ENCODE results near the gene ADD1. TPM values are rescaled to one million over a fixed set of nuclear protein-coding genes. Genes with fewer than 3 reads are reported as not detected.

ADD1 gene
- total RNA-seq, 1 donor from 2014 or later: 276 TPM

- H3K27ac Mint-ChIP-seq (ENCODE audit: unreplicated experiment): no peak overlapping the region
- H3K36me3 Mint-ChIP-seq (ENCODE audit: unreplicated experiment): no peaks in the 10 kb centered on the region
- TF ChIP-seq CTCF (IDR thresholded peaks at IDR 0.05; ENCODE audit: partially characterized antibody, unreplicated experiment): no peak
- no peak overlapping the region for H3K4me3 Mint-ChIP-seq (ENCODE audit: unreplicated experiment)
- H3K27me3 Mint-ChIP-seq (ENCODE audit: unreplicated experiment): peaks cover 2% of the 10 kb centered on the region
- no peaks in the 10 kb centered on the region for H3K9me3 Mint-ChIP-seq (ENCODE audit: unreplicated experiment)
- peak; percentile 32 for DNase-seq
- H3K4me1 Mint-ChIP-seq (ENCODE audit: low read depth, unreplicated experiment): no peaks in the 10 kb centered on the region
These were observed 43.5 kb upstream of the ADD1 start for GRCh38 chr4:2799971-2800690.

GRCh38 chr4:2800691-2801596, 42.7 kb upstream of the ADD1 start:
- no peak for TF ChIP-seq CTCF (IDR thresholded peaks at IDR 0.05; ENCODE audit: partially characterized antibody, unreplicated experiment)
- H3K27me3 Mint-ChIP-seq (ENCODE audit: unreplicated experiment): peaks cover 2% of the 10 kb centered on the region
- H3K4me3 Mint-ChIP-seq (ENCODE audit: unreplicated experiment): no peak overlapping the region
- H3K36me3 Mint-ChIP-seq (ENCODE audit: unreplicated experiment): no peaks in the 10 kb centered on the region
- no peak overlapping the region for H3K27ac Mint-ChIP-seq (ENCODE audit: unreplicated experiment)
- H3K4me1 Mint-ChIP-seq (ENCODE audit: low read depth, unreplicated experiment): no peaks in the 10 kb centered on the region
- no peaks in the 10 kb centered on the region for H3K9me3 Mint-ChIP-seq (ENCODE audit: unreplicated experiment)
- peak; percentile 46 for DNase-seq

- DNase-seq: no peak
- no peak for TF ChIP-seq CTCF (IDR thresholded peaks at IDR 0.05; ENCODE audit: partially characterized antibody, unreplicated experiment)
- Mint-ChIP-seq H3K9me3 (ENCODE audit: unreplicated experiment) (peaks cover 6% of the 10 kb centered on the region), H3K4me1 (ENCODE audit: low read depth, unreplicated experiment) (peaks cover 5% of the 10 kb centered on the region), H3K27ac (ENCODE audit: unreplicated experiment) (no peak overlapping the region), H3K4me3 (ENCODE audit: unreplicated experiment) (no peak overlapping the region), H3K27me3 (ENCODE audit: unreplicated experiment) (peaks cover 3% of the 10 kb centered on the region), H3K36me3 (ENCODE audit: unreplicated experiment) (no peaks in the 10 kb centered on the region)
These were observed 40.8 kb upstream of the ADD1 start for GRCh38 chr4:2802618-2803531.

- H3K27me3 Mint-ChIP-seq (ENCODE audit: unreplicated experiment): peaks cover 3% of the 10 kb centered on the region
- no peaks in the 10 kb centered on the region for H3K36me3 Mint-ChIP-seq (ENCODE audit: unreplicated experiment)
- H3K27ac Mint-ChIP-seq (ENCODE audit: unreplicated experiment): no peak overlapping the region
- no peak for TF ChIP-seq CTCF (IDR thresholded peaks at IDR 0.05; ENCODE audit: partially characterized antibody, unreplicated experiment)
- H3K4me3 Mint-ChIP-seq (ENCODE audit: unreplicated experiment): no peak overlapping the region
- peaks cover 6% of the 10 kb centered on the region for H3K9me3 Mint-ChIP-seq (ENCODE audit: unreplicated experiment)
- peaks cover 5% of the 10 kb centered on the region for H3K4me1 Mint-ChIP-seq (ENCODE audit: low read depth, unreplicated experiment)
- no peak for DNase-seq
These were observed 39.8 kb upstream of the ADD1 start for GRCh38 chr4:2803624-2804448.
